Measurements from ENCODE around the gene CFAP221.

Gene CFAP221

DNA sequence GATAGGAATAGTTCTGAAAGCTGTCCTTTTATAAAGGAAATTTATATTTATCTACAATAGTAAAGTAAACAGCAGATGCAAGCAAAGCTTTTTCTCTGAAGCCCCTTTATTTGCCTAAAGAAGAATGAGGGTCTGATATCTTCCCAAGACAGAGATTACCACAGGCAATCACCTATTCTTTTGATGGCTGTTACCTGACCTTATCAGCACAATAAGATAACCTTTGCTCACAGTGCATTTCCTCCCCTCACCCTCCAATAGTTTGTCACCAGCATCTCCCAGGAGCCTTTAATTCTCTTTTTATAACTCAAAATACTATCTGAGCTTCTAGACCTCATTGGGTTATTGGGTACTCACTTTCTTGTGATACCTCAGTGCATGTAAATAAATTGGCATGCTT is 6.5 kb upstream of the CFAP221 start:
- DNase-seq: no peak

DNA sequence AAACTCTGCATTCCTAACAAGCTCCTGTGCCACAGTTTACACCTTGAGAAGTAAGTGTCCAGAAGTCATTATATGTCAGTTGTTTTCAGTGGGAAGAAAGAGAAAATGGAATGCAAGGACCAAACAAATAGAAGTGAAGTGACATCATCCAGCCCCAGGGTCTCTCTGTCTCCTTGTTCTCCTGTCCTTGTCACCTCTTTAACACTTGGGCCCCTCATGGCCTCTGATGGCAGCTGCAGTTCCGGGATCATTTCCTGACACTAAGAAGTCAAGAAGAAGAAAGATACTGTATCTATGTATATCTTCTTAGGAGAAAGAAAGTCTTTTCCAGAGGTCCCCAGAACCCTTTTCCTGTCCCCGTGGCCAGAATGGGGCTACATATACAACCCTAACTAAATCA is 2.8 kb upstream of the CFAP221 start:
- no peak for DNase-seq

DNA sequence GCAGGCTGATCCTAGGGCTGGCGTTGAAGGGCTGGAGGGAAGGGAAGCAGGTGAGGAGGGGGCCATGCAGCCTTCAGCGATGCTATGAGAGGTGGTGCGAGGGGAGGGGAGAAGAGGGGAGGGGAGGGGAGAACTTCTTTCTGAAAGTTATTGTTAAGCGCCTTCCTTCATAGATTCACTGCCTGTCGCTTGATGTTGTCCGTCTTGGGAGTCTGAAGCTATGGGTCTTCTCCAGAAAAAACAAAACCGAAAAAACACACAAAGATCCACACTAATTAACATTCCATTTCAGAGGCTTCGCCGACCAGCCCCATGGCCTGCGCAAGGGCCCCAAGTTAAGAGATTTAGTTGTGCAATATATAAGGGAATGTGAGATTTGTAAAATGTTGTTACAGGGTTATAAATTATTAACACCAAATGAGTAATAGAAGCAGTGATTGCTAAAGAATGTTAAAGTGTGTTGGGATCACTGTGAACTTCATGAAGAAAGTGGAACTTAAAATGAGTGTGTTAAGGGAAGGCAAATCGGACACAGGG is 758 bp downstream of the CFAP221 start:
- DNase-seq: no peak

DNA sequence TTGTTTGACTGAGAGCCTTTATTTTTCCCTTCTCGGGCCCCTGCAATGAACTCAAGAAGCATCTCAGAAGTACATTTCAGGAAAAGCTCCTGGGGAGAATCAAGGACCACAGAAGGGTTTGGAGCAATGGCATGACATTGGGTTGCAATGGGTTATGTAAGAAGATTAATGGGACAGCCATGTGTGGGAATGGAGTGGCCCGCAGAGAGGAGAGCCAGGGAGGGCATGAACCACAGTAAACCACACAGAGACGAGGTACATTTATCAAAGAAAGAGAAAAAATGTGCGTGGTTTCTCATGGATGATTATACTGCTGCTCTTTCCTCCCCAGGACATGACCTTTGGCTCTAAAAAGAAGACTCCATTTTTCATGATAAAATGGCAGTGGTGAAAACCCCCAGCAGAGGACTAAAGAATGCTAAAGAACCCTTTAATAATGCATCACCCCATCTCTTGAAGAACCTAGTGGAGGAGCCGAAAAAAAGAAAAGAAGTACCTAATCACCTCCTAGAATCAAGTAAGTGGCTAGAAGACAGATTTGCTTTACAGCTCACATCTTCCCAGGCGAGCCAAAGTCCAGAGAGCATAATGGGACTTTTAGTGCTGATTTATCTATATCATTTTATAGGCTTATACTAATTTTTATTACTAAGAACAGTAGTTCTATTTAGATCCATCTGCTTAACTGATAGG is 1.7 kb downstream of the CFAP221 start:
- DNase-seq: no peak

DNA sequence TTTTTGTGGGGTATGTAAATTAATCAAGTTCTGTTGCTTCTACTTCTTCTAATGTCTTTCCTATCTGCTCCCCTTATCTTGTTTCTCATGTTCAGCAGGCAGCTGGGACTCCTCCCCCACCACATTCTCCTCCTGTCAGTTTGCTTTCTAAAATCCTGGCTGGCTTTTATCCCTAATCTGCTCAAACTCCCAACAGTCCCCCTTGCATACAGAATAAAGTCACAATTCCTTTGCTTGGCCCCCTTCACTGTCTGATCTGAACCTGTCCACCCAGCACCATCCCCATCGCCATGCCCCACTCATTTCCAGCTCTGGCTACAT is 2.2 kb downstream of the CFAP221 start:
- no peak for DNase-seq

DNA sequence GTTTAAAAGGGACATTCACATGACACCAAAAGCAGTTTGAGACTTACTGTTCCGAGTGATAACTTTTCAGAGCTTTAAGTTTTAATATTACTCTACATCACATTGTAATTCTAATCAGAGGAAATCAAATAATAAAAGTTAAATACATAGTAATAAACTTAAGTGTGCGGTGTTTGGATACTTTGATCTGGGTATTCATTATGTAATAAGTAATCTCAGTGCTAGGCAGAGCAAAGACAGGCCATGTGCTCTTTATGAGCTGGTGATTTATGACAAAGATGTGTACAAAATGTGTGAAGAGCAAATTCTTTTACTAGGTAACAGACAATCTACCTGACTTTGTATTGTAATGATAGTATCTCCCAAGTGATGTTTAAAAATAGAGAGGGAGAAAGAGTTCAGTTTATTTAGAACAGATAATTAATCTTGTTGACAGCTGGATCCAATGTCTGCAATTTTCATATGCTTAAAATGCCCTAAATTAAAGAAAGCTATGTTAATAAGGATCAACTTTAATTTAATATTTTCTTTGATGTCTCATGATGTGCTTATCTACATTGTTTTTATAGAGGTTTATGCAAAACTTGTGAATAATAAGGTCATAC is 4.4 kb downstream of the CFAP221 start:
- no peak for DNase-seq

DNA sequence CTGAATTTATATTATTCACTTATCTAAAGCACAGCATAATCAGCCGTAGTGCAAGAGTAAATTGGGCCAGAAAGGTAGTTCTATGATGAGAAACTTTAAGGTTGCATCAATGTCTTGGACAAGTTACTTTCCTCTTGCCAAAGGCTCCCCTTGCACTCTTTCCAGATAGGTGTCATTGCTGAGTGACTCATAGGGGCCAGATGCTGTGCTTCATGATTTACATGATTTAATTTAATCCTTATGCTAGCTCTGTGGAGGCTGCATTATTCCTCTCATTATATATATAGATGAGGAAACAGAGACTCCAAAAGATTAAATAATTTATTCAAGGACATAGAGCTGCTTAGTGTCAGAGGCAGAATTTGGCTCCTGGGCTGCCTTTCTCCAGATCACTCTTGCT is 5.0 kb downstream of the CFAP221 start:
- no peak for DNase-seq

DNA sequence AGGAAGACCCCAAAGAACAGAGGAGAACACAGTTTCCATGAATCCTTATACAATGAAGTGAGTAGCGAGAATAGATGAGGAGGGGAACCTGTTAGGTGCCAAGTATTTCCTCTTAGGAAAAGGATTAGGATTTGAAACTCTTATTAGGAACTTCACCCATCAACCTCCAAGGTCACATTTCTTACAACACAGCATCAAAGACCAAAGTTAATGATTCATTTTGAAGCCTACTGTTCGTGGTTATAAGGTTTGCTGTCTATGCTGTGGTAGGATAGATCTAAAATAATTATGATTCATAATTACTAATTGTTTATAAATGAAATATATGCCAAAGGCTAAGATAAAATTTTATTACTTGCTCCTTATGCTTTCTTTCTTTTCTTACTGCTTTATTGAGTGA is 6.1 kb downstream of the CFAP221 start:
- DNase-seq: no peak

DNA sequence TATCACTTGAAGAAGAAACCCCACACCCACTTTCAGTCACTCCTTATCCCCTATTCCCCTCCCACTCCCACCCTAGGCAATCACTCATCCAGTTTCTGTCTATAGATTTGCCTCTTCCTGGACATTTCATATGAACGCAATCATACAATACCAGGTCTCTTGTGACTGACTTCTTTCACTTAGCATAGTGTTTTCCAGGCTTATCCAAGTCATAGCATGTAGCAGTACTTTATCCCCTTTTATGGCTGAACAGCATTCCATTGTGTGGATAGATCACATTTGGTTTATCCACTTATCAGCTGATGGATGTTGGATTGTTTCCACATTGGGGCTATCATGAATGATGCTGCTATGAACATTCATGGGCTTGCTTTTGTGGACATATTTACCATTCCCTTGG is 6.6 kb downstream of the CFAP221 start:
- no peak for DNase-seq

DNA sequence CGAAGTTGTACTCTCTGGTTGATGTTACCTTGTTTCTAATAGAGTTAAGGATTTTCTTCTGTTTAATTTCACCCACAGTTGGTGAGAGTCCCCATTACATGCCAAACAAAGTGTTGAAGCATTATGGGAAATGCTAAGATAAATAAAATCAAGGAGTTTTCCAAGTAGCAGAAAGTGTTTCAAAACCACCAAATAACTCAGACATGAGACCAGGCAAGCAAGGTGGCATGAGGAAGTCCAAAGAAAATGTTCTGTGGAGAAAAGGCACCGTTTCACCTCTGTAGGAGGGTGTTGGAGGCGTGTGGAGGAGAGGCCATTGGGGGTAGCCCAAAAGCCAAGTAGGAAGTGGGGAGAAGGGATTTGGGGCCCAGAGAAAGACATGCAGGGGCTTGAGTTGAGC is 8.7 kb downstream of the CFAP221 start:
- DNase-seq: no peak

DNA sequence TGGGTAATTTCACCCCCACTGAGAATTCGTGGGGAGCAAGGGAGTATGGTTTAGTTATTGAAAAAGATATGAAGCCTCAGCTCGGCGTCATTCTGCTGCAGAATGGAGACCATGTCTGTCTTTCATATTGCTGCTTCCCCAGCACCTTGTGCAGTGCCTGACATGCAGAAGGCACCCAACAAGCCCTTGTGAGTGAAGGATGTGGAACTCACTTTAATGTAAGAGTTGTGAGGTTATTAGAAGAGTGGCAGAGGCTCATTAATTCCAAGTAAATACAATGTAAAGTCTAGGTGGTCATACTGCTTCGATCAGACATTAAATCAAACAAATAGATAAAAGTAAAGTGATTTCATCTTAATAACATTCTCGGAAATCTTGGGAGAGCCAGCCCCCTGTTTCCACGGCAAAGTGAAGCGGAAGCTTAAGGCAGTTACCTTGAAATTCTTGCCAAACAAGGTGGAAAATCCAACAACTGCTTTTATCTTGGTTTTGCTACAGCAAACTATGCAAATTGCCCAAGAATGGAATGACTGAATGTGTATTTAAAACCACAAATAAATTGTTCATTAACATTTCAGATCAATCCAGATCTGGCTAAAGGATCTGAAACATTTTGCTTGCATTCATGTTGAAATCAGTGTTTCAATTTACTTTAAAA is 9.6 kb downstream of the CFAP221 start:
- DNase-seq: no peak

DNA sequence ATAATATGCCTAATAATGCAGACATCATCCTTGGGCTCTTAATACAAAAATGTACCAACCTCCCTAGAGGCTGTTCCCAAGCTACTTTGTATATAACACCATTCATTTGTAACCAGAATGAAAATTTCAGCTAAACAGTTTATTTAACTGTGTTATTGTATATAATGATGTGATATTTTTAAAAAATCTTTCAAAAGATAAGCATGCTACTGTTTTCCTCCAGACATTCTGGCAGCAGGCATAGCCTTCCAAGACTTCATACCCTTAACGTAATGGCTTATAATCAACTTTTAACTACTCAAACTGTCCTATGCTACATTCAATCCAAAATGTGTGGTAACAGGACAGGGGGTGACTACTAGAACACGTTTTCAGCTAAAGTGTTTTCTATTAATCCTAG is 21.2 kb downstream of the CFAP221 start:
- DNase-seq: no peak

DNA sequence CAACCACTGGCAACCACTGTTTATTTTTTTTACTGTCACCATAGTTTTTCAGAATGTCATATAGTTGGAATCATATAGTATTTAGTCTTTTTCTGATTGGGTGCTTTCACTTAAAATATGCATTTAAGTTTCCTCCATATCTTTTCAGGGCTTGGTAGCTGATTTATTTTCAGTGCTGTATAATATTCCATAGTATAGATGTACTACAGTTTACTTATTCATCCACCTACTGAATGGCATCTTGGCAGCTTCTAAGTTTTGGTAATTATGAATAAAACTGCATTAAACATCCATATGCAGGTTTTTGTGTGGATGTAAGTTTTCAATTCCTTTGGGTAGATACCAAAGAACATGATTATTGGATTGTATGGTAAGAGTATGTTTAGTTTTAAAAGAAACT is 23.0 kb downstream of the CFAP221 start:
- no peak for DNase-seq

DNA sequence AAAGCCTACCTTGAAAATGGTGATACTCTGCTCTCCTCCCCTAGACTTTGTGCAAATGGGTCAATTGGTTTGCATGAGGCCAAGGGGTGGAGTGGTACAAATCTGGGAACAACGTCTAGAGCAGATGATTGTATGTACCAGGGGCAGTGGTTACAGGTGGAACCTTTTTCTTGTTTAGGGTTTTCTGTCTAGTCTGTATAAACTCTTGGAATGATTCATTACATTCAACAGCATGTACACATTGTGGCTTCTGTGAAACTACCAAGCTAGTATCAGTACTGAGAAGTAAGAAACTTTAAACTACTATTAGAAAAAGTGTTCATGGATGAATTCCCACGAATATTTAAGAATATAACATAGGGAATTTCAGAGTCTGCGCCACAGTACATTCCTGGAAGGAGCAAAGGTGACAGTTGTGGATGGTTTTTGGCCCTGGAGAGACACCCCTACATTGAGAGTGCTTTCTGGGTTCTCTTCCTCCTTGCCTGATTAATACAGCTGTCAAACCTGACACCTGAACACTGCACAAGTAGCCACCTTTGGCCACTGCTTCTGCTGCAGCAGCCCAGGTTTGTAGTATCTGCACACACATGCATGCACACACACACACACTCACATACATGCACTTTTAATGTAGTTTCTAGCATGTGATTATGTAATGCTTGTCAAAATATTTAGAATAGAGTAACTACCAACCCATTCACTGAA is 30.0 kb downstream of the CFAP221 start:
- no peak for DNase-seq

DNA sequence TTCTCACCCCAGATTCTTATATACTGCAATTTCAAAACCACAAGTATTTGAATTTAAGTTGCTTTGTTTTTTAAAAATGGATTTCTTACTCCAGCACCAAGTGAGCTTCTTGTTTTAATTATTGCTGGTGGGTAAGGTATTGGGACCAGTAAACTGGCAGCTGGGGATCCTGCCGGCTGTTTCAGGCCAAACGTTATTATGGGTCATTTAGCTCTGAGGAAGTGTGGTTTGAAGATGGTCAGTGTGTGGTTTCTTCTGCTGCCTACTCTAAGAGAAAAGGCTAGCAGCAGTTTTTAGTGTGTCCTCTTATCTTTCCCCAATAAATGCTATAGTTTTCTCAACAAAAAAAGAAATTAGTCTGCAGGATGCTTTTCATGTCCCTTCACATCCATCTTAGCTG is 30.6 kb downstream of the CFAP221 start:
- no peak for DNase-seq

DNA sequence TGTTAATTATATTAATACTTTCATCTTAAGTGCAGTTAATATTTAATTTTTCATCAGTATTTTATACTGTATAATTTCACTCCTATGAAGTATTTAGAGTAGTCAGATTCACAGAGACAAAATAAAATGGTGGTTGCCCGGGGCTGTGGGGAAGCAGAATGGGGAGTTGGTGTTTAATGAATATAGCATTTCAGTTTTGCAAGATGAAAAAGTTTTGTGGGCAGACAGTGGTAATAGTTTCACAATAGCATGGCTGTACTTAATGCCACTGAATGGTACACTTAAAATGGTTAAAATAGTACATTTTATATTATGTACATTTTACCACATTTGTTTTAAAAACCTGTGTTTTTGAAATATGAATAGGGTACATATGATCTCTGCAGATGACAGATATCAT is 31.2 kb downstream of the CFAP221 start:
- no peak for DNase-seq

DNA sequence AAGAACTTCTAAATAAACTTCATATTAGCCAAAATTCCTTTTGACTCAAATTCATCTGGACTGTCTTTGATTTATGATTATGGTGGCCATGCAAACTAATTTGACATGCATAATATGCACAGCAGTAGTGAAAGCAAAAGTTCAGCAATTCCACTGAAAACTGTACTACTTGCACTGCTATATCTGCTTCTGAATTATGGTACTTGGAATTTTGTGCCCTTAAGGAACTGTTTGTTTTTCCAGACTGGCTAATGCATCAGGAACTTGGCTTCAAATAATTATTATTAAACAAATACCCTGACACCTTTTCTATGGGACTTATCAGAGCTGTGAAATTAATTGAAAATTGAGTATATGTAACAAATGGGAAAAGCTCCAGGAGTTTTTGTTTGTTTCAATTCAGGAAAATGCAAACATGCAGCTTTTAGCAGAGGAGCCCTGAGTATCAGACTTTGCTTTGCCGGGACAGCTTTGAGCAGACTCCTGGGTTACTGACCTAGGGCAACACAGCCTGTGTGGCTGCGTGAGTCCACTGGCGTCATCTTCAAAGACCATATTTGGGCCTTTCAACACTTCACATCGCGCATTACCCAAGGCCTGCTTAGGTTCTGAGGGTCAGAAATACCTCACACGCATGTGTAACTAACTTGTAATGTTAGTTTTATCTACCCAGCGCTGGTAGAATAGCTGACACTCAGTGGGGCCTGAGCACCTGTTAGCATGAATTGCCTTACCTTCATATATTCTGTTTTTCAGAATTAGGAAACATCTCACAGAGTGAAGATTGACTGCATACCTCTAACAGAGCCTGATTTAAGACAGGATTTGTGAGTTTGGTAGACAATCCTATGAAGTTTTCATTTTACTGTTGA is 35.4 kb downstream of the CFAP221 start:
- no peak for DNase-seq

DNA sequence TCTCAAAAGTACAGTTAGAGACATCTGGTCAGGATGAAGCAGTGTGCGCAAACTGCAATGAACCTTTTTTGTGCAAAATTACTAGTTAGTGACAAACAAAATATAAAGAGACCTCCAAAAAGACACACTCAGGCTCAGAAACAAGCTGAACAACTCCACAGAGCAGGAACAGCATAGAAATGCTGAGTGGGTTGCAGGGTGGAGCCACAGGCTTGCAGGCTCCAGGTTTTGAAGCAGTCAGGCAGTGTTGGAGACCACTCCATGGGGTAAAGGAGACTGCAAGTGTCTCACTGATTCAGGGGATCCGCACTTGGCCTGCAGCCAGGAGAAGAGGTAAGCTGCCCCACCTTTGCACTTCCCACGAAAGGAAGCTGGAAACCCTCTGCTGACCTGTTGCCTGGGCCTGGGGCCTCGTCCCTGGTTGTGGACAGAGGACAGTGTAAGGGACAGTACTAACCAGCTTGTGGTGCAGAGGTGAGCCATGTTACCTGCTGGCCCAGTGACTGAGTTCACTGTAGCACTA is 36.4 kb downstream of the CFAP221 start:
- DNase-seq: no peak

DNA sequence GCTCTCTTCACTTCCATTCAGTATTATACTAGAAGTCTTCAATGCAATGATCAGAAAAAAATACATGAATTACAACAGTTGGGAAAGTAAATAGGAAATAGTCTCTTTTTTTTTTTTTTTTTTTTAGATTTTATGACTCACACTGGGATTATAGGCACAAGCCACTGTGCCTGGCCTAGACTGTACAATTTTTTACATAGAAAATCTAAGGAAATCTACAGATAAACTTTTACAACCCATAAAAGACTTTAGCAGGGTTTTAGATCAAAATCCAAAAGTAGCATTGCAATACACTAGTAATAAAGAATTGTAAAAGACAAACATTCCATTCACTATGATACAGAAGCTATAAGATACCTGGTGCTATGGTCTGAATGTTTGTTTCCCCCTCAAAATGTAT is 39.0 kb downstream of the CFAP221 start:
- no peak for DNase-seq

DNA sequence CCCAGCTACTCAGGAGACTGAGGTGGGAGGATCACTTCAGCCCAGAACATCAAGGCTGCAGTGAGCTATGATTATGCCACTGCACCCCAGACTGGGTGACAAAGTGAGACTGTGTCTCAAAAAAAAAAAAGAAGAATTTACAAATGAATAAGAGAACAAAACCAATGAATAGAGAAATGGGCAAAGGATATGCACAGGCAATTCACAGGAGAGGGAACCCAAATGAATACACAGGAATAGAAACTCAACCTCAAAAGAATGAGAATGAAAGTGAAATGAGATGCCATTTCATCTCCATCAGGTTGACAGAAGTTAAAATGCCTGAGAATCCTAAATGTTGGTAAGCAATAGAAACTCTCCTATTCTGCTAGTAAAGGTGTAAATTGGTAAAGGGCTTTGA is 40.2 kb downstream of the CFAP221 start:
- DNase-seq: no peak

DNA sequence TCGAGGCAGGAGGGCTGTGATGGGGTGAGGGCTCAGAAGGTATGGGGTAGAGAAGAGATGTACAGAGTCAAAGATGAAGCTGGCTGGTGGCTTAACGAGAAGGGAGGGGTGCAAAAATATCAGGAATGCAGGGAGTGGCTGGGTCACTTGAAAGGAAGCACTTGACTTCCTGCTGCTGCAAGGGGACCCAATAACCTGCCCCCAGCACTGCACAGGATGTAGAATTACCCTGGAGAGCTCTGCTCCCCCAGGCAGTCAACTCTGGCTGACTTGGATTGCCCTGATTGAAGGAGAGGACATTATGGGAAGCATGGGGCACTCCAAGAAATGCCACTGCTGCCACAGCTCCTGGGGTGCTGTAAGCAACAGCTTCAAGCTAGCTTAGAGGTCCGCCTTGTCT is 41.8 kb downstream of the CFAP221 start:
- no peak for DNase-seq

DNA sequence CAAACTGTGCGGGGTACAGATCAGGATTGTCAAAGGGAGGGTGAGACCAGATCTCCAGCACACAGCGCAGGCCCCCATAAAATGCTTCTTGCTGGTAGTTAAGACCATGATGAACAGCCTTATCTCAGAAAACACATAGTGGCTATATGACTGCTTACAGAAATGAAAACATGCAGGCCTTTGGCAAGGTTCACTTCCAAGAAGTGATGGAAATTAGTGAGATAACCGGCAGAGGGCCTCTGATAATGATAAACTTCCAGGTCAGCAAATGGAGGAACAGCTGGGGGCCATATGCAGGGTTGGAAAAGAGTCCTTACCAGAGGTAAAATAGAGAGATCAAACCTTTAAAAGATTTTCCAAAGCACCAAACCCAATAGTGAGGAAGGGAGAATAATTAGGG is 46.6 kb downstream of the CFAP221 start:
- no peak for DNase-seq

DNA sequence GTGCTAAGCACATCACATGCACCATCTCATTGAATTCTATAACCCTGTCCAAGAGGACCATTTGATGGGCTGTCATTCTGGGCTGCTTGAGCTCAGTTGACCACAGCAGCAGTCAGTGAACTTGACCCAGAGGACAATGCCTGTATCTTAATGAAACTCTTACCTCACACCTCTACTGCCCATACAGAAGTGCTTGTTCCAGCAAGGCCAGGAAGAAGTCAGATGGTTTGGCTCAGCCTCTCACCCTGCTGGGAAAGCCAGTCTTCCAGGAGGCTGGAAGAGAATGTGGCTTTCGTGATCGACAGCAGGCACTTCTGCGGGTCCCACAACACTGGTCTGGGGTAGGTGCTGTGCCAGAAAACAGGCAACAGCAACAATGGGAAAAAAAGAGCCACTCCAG is 47.3 kb downstream of the CFAP221 start:
- no peak for DNase-seq
